Omental fat pad (tissue), 4 donors: ENCODE results near the gene FN3K. TPM values are rescaled to one million over a fixed set of nuclear protein-coding genes. Genes with fewer than 3 reads are reported as not detected.

Experiments used
- ATAC-seq: fragments of 150-250 bp; one replicate; pipeline ENCODE4 v1.9.1; 2016; ENCODE audit warnings: mild to moderate bottlenecking, moderate library complexity; ENCODE audit not compliant: low FRiP score
- DNase-seq: peaks from one replicate; pipeline ENCODE4 v3.0.0-alpha.2; 2019; ENCODE audit warnings: low spot score
- CTCF ChIP-seq, 3 donors: fragments of 450-650 bp; IDR thresholded peaks; one replicate each; pipeline ENCODE4 v1.5.1; 2016 to 2017; ENCODE audit warnings: antibody characterized with exemption in 3 of 3, mild to moderate bottlenecking in 3 of 3, moderate library complexity in 2 of 3
- total RNA-seq, 4 donors: library from RNA; depleted of rRNA; stranded (reverse); fragments of >200 nt; gene quantifications; one replicate each; pipeline ENCODE4 v1.1.0, GENCODE V29; 2016

FN3K gene
- total RNA-seq, 4 donors from 2014 or later: 2.8 to 13.0 (median 7.5) TPM

DNA sequence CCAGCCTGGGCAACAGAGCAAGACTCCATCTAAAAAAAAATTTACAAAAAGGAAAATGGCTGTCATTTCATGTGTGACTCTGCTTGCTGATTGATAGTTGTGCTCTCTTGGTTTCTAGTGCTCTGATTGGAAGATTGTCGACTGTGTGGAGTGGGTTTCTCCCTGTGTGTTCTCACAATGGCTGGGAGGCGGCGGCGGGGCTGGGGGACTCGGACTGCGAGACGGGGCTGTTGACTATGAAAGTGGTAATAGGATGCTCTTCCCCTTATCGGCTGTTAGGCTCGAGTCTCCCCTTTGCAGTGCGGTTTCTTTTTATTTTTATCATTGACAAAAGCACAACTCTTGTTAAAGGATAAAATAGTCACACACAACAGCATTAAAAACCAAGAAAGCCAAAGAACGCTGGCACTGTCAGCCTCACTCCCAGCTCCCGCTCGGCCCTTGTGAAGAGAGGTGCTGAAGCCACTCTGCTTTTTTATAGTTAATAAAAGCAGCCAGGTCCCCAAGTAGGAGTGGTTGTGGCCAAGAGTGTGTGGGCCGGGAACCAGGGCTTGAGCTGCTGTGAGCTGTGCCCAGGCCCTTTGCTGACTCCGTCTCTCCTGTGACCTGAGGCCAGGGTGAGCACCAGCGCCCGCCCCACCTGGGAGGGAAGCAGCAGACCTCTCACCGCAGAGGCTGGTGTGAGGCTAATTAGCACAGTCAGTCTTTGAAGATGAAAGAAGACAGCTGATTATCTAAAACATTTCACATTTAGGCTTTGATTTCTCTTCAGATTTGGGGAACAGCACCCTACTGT lies 53.0 kb downstream of the FN3K start:
- ATAC-seq (no peak), DNase-seq (no peak)
- TF ChIP-seq CTCF (IDR thresholded peaks at IDR 0.05): no peak

GRCh38 chr17:82789051-82789592 lies 53.7 kb downstream of the FN3K start:
- no peak for TF ChIP-seq CTCF (IDR thresholded peaks at IDR 0.05)
- no peak for ATAC-seq
- no peak for DNase-seq

GRCh38 chr17:82789806-82790205 lies 54.4 kb downstream of the FN3K start:
- DNase-seq: no peak
- ATAC-seq: no peak
- TF ChIP-seq CTCF (IDR thresholded peaks at IDR 0.05): no peak

- ATAC-seq (no peak), DNase-seq (no peak)
- no peak for TF ChIP-seq CTCF (IDR thresholded peaks at IDR 0.05)
These were observed 55.0 kb downstream of the FN3K start for GRCh38 chr17:82790391-82790790.

- TF ChIP-seq CTCF (IDR thresholded peaks at IDR 0.05): no peak
- DNase-seq: no peak
- ATAC-seq: no peak
These were observed 56.1 kb downstream of the FN3K start for GRCh38 chr17:82791532-82791931.

DNA sequence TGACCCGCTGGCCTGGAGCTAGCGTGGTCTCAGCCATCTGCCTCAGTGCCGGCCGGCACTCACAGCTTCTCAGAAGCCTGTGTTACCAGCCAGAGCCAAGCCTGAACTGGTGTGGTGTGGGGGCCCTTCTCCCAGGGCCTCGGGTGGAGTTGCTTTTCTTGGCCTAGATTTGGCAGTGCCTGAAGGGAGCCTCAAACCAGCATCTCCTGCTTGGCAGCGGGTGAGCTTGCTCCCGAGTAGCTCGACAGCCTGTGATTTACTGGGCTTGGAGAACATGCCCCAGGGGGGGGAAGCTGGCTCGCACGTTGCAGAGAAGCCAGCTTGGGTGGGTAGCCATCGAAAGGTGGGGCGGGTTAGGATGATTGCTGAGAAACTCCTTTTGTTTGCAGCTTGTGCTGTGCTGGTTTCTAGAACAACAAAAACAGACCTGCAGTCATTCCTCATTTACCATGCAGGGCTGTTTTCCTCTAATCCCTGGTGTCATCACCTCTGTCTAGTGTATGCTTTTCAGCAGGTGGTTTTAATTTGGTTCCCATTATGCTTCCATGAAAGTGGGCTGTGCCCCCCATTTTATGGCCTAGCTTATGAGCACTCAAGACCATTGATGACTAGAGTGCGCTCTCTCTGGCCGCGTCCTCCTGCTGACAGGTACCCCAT lies 58.7 kb downstream of the FN3K start:
- ATAC-seq (no peak), DNase-seq (no peak)
- TF ChIP-seq CTCF (IDR thresholded peaks at IDR 0.05): no peak
